Activated naive CD4-positive, alpha-beta T cell treated with anti-CD3 and anti-CD28 coated beads, Interleukin-2, amount 50 U/mL, for 16 hours (primary cell): Measurements from ENCODE around the gene BMP2K.

Experiments
- DNase-seq: peaks from one replicate; pipeline ENCODE4 v3.0.0-alpha.2; 2020

BMP2K gene

GRCh38 chr4:78938868-78939666 is 162.9 kb downstream of the BMP2K start, which contains the start of gene PAQR3:
TSS of gene PAQR3 (minus strand) at chr4:78939438. CDS start at chr4:78939224, 214 bp downstream.
- peak; percentile 89 for DNase-seq

GRCh38 chr4:78939667-78940008 is 163.5 kb downstream of the BMP2K start:
- no peak for DNase-seq

GRCh38 chr4:78940752-78941151 is 164.6 kb downstream of the BMP2K start:
- DNase-seq: no peak

- no peak for DNase-seq
Measured at GRCh38 chr4:78944381-78944780, 168.2 kb downstream of the BMP2K start.

GRCh38 chr4:78945651-78946179 is 169.6 kb downstream of the BMP2K start:
- no peak for DNase-seq

GRCh38 chr4:78949735-78950134 is 173.6 kb downstream of the BMP2K start:
- no peak for DNase-seq

GRCh38 chr4:78951862-78952472 is 175.8 kb downstream of the BMP2K start:
- DNase-seq: peak; percentile 20

GRCh38 chr4:78953231-78953630 is 177.1 kb downstream of the BMP2K start:
- no peak for DNase-seq

GRCh38 chr4:78953769-78954666 is 177.9 kb downstream of the BMP2K start:
- no peak for DNase-seq

GRCh38 chr4:78956975-78957374 is 180.8 kb downstream of the BMP2K start:
- no peak for DNase-seq

GRCh38 chr4:78960926-78961325 is 184.8 kb downstream of the BMP2K start:
- DNase-seq: no peak
